Thymus (tissue), 11 donors: Measurements from ENCODE around the gene MED14. TPM values are rescaled to one million over a fixed set of nuclear protein-coding genes. Genes with fewer than 3 reads are reported as not detected.
"Not testable (repeated sequence)": the region's sequence is repeated elsewhere in the genome, so short reads cannot be mapped to it uniquely, and the experiment has no call there.

Source experiments
- DNase-seq, 9 donors: peaks; one replicate each; pipeline ENCODE4 v3.0.0-alpha.2; 2013; ENCODE audit warnings: low spot score in 9 of 9, low read depth in 6 of 9, missing footprints in 1 of 9
- H3K27ac ChIP-seq, 2 donors: one replicate each; pipeline ENCODE4 v1.5.1; 2013; ENCODE audit warnings: control low read depth in 1 of 2, low read depth in 1 of 2, low read length in 1 of 2, mild to moderate bottlenecking in 1 of 2, moderate library complexity in 1 of 2
- H3K27me3 ChIP-seq, 2 donors: one replicate each; pipeline ENCODE4 v1.5.1; 2013; ENCODE audit warnings: low read length in 1 of 2; ENCODE audit not compliant: control insufficient read depth in 2 of 2, insufficient read depth in 1 of 2
- H3K36me3 ChIP-seq, 2 donors: one replicate each; pipeline ENCODE4 v1.5.1; 2013; ENCODE audit warnings: low read length in 1 of 2, mild to moderate bottlenecking in 1 of 2, moderate library complexity in 1 of 2; ENCODE audit not compliant: control insufficient read depth in 2 of 2, insufficient read depth in 2 of 2
- H3K4me1 ChIP-seq, 2 donors: one replicate each; pipeline ENCODE4 v1.5.1; 2013; ENCODE audit warnings: low read length in 2 of 2; ENCODE audit not compliant: control insufficient read depth in 2 of 2, insufficient read depth in 2 of 2
- H3K4me3 ChIP-seq, 2 donors: one replicate each; pipeline ENCODE4 v1.5.1; 2013; ENCODE audit warnings: low read length in 2 of 2, control low read depth in 1 of 2, mild to moderate bottlenecking in 1 of 2
- H3K9me3 ChIP-seq, 2 donors: one replicate each; pipeline ENCODE4 v1.5.1; 2013; ENCODE audit warnings: low read length in 1 of 2, mild to moderate bottlenecking in 1 of 2; ENCODE audit not compliant: control insufficient read depth in 2 of 2, insufficient read depth in 1 of 2
- WGBS: extraction: QIAGEN DNeasy Blood & Tissue Kit; methylation state at CpG from one replicate; pipeline ENCODE4 v1.1.7; 2013; 5-methylcytosine and 5-hydroxymethylcytosine counted together
- polyA plus RNA-seq: library from polyadenylated mRNA; stranded (reverse); fragments of 200-250 nt; gene quantifications from one replicate; pipeline ENCODE4 v1.2.3, GENCODE V29; 2013
- total RNA-seq: library from RNA; stranded (reverse); fragments of 120-200 nt; gene quantifications from one replicate; pipeline ENCODE4 v1.2.4, GENCODE V29; 2013
- donor health status: healthy.

MED14 gene
- total and polyA plus RNA-seq, 2 donors, result 16.1 to 22.4 TPM

DNA sequence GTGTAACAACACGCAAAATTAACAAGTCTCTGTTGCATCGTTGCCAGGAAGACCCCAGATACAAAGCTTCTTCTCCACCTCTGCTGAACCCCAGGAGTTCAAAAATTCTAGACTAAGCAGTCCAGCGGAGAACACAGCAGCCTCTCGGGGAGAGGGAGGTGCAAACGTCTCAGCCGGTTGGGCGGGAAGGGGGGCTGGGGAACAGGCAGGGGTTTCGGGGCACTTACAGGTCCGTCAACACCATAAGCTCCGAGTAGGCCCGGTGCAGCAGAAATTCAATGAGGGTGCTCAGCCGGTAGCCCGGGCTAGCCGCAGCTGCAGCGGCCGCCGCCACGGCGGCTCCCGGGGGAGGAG, 394 bp downstream of the MED14 start:
- H3K36me3 ChIP-seq, result no peaks in the 10 kb centered on the region
- peaks cover 5 to 13% of the 10 kb centered on the region in 2 donors for H3K4me1 ChIP-seq
- H3K4me3 ChIP-seq, result peak overlapping the region; percentile 73 to 78
- WGBS, result under 1% methylated on average over 20 of the region's 20 CpGs
- H3K27me3 ChIP-seq, result peaks cover 0 to 13% of the 10 kb centered on the region in 2 donors
- H3K27ac ChIP-seq, result peak overlapping the region; percentile 98
- DNase-seq, result peak in 6 of 9 donors; percentile 25 to 69 (median 35)
- no peaks in the 10 kb centered on the region for H3K9me3 ChIP-seq

DNA sequence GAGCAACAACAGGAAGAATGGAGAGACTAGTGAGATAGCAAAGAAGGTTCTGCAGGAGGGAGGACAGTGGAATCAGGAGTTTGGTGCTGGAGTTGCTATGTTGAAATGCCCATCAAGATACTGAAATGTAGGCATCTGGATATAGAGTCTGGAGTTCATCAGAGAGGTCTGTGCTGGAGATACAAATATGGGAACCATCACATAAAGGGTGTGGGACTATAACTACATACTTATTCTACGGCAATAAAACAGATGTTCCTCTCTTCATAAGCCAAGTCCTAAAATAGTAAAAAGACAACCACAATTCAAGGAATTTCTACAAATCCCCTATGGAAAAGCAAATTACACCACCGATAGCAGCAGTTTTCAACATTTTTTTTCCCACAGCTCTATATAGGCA, 1.6 kb downstream of the MED14 start:
- Histone ChIP-seq H3K4me1 (peaks cover 5 to 13% of the 10 kb centered on the region in 2 donors), H3K27me3 (peaks cover 0 to 13% of the 10 kb centered on the region in 2 donors), H3K36me3 (no peaks in the 10 kb centered on the region), H3K4me3 (peak overlapping the region; percentile 28 to 73), H3K27ac (no peak overlapping the region), H3K9me3 (no peaks in the 10 kb centered on the region)
- DNase-seq, result no peak
- 58% methylated on average over 2 of the region's 2 CpGs for WGBS

- not testable (repeated sequence) for H3K27ac ChIP-seq, DNase-seq, H3K4me3 ChIP-seq, H3K9me3 ChIP-seq, H3K36me3 ChIP-seq
- Histone ChIP-seq H3K4me1 (peaks cover 5 to 13% of the 10 kb centered on the region in 2 donors), H3K27me3 (peaks cover 0 to 13% of the 10 kb centered on the region in 2 donors)
- 95% methylated on average over 5 of the region's 5 CpGs for WGBS
These were observed 2.8 kb downstream of the MED14 start for GRCh38 chrX:40732499-40732898.

- no peak overlapping the region for H3K4me3 ChIP-seq
- peak in 1 of 9 donors; percentile 22 for DNase-seq
- peak overlapping the region in 1 of 2 donors; percentile 42 for H3K27ac ChIP-seq
- peaks cover 5 to 7% of the 10 kb centered on the region in 2 donors for H3K4me1 ChIP-seq
- H3K27me3 ChIP-seq, result peaks cover 0 to 6% of the 10 kb centered on the region in 2 donors
- WGBS, result 24% methylated on average over 4 of the region's 4 CpGs
- peaks cover 0 to 13% of the 10 kb centered on the region in 2 donors for H3K36me3 ChIP-seq
- no peaks in the 10 kb centered on the region for H3K9me3 ChIP-seq
These were observed 5.5 kb downstream of the MED14 start for GRCh38 chrX:40729598-40730584.

DNA sequence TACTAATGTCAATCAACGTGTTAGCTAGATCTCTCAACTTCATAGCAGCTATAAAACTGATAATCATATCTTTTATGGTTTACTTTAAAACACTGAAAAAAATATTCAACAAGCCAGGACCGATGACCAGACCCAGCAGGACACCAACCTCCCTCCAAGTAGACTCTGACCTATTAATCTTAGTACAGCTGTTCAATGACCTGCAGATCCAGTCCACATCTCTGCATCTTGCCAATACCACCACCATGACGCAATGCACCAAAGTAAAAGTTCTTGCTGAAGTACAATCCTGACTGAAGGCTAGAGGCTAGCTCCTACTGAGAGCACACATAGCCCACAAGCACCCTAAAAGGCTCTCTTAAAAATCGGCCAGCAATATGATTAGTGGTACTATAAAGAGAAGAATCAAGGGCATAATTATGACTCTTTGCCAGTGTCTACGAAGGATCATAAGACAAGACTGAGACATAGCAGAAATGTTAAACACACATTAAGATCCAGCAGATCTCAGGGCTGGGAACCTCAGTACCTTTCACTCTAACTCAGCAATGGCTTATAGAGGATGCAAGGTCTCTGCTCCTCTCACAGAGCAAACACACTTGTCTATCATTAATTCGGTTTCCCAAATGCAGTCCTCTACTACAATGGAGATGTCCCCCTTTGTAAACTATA, 7.6 kb downstream of the MED14 start:
- peaks cover 0 to 2% of the 10 kb centered on the region in 2 donors for H3K27me3 ChIP-seq
- no peak for DNase-seq
- no peak overlapping the region for H3K27ac ChIP-seq
- H3K9me3 ChIP-seq, result no peaks in the 10 kb centered on the region
- 96% methylated on average over 6 of the region's 6 CpGs for WGBS
- H3K4me1 ChIP-seq, result peaks cover 0 to 3% of the 10 kb centered on the region in 2 donors
- H3K36me3 ChIP-seq, result peaks cover 0 to 13% of the 10 kb centered on the region in 2 donors
- no peak overlapping the region for H3K4me3 ChIP-seq

GRCh38 chrX:40727093-40727492, 8.2 kb downstream of the MED14 start:
- no peaks in the 10 kb centered on the region for H3K27me3 ChIP-seq
- DNase-seq, result no peak
- H3K4me3 ChIP-seq, result no peak overlapping the region
- H3K9me3 ChIP-seq, result no peaks in the 10 kb centered on the region
- peaks cover 0 to 3% of the 10 kb centered on the region in 2 donors for H3K4me1 ChIP-seq
- no peak overlapping the region for H3K27ac ChIP-seq
- peaks cover 0 to 13% of the 10 kb centered on the region in 2 donors for H3K36me3 ChIP-seq

- H3K27me3 ChIP-seq, result no peaks in the 10 kb centered on the region
- H3K4me1 ChIP-seq, result peaks cover 0 to 3% of the 10 kb centered on the region in 2 donors
- WGBS, result 26% methylated on average over 1 of the region's 1 CpG
- peak overlapping the region in 1 of 2 donors; percentile 52 for H3K27ac ChIP-seq
- no peaks in the 10 kb centered on the region for H3K9me3 ChIP-seq
- H3K36me3 ChIP-seq, result peaks cover 14 to 28% of the 10 kb centered on the region in 2 donors
- peak in 2 of 9 donors; percentile 11 to 48 for DNase-seq
- no peak overlapping the region for H3K4me3 ChIP-seq
These were observed 12.4 kb downstream of the MED14 start for GRCh38 chrX:40722930-40723329.

GRCh38 chrX:40721489-40722106, 13.7 kb downstream of the MED14 start:
- 95% methylated on average over 3 of the region's 3 CpGs for WGBS

More at GRCh38 chrX:40721489-40722106, 13.7 kb downstream of the MED14 start:
- Histone ChIP-seq H3K27me3 (no peaks in the 10 kb centered on the region), H3K4me1 (peaks cover 0 to 3% of the 10 kb centered on the region in 2 donors), H3K4me3 (no peak overlapping the region), H3K9me3 (no peaks in the 10 kb centered on the region), H3K36me3 (peaks cover 14 to 25% of the 10 kb centered on the region in 2 donors), H3K27ac (no peak overlapping the region)
- no peak for DNase-seq
